HepG2 (cell line): ENCODE results near the gene ARHGAP21.

Source experiments
- TBL1XR1 ChIP-seq: fragments of 150-350 bp; IDR thresholded peaks from 2 replicates; pipeline ENCODE4 v1.6.1; 2014; ENCODE audit warnings: borderline replicate concordance, low read length; ENCODE audit not compliant: partially characterized antibody
- TEAD2 ChIP-seq: sonication (generic); formaldehyde crosslinking; IDR thresholded peaks from 2 replicates; pipeline ENCODE4 v1.9.0; 2021; ENCODE audit warnings: missing genetic modification reagents

DNA sequence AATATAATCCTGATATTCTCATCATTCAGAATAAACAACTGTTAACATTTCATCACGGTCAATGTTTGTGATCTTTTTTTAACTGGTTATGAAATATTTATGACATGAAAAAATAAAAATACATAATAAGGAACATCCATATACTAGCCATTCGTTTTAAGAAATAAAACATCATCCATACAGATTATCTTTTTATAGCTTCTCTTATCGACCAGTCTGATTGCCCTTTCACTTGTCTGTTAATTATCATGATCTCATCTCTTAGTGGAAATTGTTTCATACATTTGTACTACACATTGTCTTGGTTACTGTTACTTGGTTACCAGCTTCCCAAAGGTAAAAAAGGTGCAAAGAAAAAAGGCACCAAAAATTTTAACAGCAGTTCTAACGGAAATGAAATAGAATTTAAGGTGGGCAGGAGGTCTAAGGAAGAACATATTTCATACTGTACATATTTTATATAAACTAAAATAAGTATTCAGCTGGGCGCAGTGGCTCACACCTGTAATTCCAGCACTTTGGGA lies 8.4 kb downstream of the ARHGAP21 start:
- TF ChIP-seq TEAD2 (CRISPR knock-in tag) (no peak), TBL1XR1 (no peak)
